GM21529 (cell line): ENCODE results near the gene ZNF324.
"Not testable (repeated sequence)": the region's sequence is repeated elsewhere in the genome, so short reads cannot be mapped to it uniquely, and the experiment has no call there.

Experiments
- ATAC-seq: cut with Tn5 transposase; IDR thresholded peaks from one replicate; pipeline ENCODE4 v1.9.1; 2021; ENCODE audit not compliant: unreplicated experiment

ZNF324 gene

GRCh38 chr19:58498316-58499020, 31.6 kb downstream of the ZNF324 start:
- ATAC-seq: no peak

- ATAC-seq: peak; percentile 89
Observed at GRCh38 chr19:58499021-58499927, 32.4 kb downstream of the ZNF324 start.

- no peak for ATAC-seq
Observed at GRCh38 chr19:58500242-58500641, 33.4 kb downstream of the ZNF324 start.

- ATAC-seq: not testable (repeated sequence)
Observed at GRCh38 chr19:58507602-58508223, 40.8 kb downstream of the ZNF324 start.

- ATAC-seq: no peak
Observed at GRCh38 chr19:58509731-58510083, 42.8 kb downstream of the ZNF324 start.

- no peak for ATAC-seq
Observed at GRCh38 chr19:58510084-58510862, 43.4 kb downstream of the ZNF324 start.

- no peak for ATAC-seq
Observed at GRCh38 chr19:58511353-58512208, 44.7 kb downstream of the ZNF324 start, which contains the start of gene SLC27A5. SLC27A5 (minus strand) TSS chr19:58511992; CDS start chr19:58511955, 37 bp downstream.

- ATAC-seq: no peak
Observed at GRCh38 chr19:58513213-58513693, 46.4 kb downstream of the ZNF324 start.

- ATAC-seq: peak; percentile 64
Observed at GRCh38 chr19:58513694-58514563, 47.0 kb downstream of the ZNF324 start.

- no peak for ATAC-seq
Observed at GRCh38 chr19:58514564-58515022, 47.7 kb downstream of the ZNF324 start.

GRCh38 chr19:58515259-58515658, 48.4 kb downstream of the ZNF324 start:
- no peak for ATAC-seq

- ATAC-seq: no peak
Observed at GRCh38 chr19:58516246-58516836, 49.5 kb downstream of the ZNF324 start.

- no peak for ATAC-seq
Observed at GRCh38 chr19:58516964-58517833, 50.3 kb downstream of the ZNF324 start.

- no peak for ATAC-seq
Observed at GRCh38 chr19:58518256-58519086, 51.6 kb downstream of the ZNF324 start.

GRCh38 chr19:58519087-58519354, 52.1 kb downstream of the ZNF324 start:
- ATAC-seq: no peak

- peak; percentile 73 for ATAC-seq
Observed at GRCh38 chr19:58519355-58520256, 52.7 kb downstream of the ZNF324 start, which contains the start of gene ZBTB45. ZBTB45 (minus strand) TSS chr19:58519810; CDS start chr19:58517673, 2,137 bp downstream.
